HepG2 (cell line): ENCODE results near the gene VWA7. TPM values are rescaled to one million over a fixed set of nuclear protein-coding genes. Genes with fewer than 3 reads are reported as not detected.

Experiments used
- ATF7 ChIP-seq, 2 experiments: fragments of 450-650 bp in 1 of 2; sonication (generic) in 1 of 2; formaldehyde crosslinking in 1 of 2; IDR thresholded peaks; 2 replicates each; pipeline versions ENCODE4 v1.4.0 to v1.6.1; 2016 to 2020; ENCODE audit warnings: antibody characterized with exemption in 1 of 2, mild to moderate bottlenecking in 1 of 2, missing genetic modification reagents in 1 of 2
- FLYWCH1 ChIP-seq: sonication (generic); formaldehyde crosslinking; IDR thresholded peaks from 2 replicates; pipeline ENCODE4 v1.8.1; 2023; ENCODE audit warnings: mild to moderate bottlenecking, missing genetic modification reagents
- GATA4 ChIP-seq: sonication (generic); IDR thresholded peaks from 2 replicates; pipeline ENCODE4 v1.6.1; 2016; ENCODE audit warnings: antibody characterized with exemption, low read depth, borderline replicate concordance
- HNF4G ChIP-seq, 2 experiments: sonication (generic) in 1 of 2; formaldehyde crosslinking in 1 of 2; IDR thresholded peaks; 2 replicates each; pipeline versions ENCODE4 v1.4.0 to v1.6.1; 2011 to 2020; ENCODE audit warnings: borderline replicate concordance in 2 of 2, low read depth in 2 of 2, mild to moderate bottlenecking in 2 of 2, low read length in 1 of 2, missing genetic modification reagents in 1 of 2, moderate library complexity in 1 of 2
- RXRB ChIP-seq: IDR thresholded peaks from 2 replicates; pipeline ENCODE4 v1.6.1; 2016; ENCODE audit warnings: borderline replicate concordance, missing genetic modification reagents, missing compliant biosample characterization
- TCF12 ChIP-seq, 2 experiments: fragments of 450-650 bp in 1 of 2; sonication (generic) in 1 of 2; formaldehyde crosslinking in 1 of 2; IDR thresholded peaks; 2 replicates each; pipeline versions ENCODE4 v1.6.1 to v1.8.0; 2017 to 2022; ENCODE audit warnings: antibody characterized with exemption in 1 of 2, mild to moderate bottlenecking in 1 of 2, missing genetic modification reagents in 1 of 2, moderate library complexity in 1 of 2
- TGIF2 ChIP-seq: IDR thresholded peaks from 2 replicates; pipeline ENCODE4 v1.6.1; 2016; ENCODE audit warnings: control low read depth, missing compliant biosample characterization
- THAP11 ChIP-seq: IDR thresholded peaks from 2 replicates; pipeline ENCODE4 v1.6.1; 2016; ENCODE audit warnings: missing biosample characterization, missing genetic modification reagents
- ZNF124 ChIP-seq: sonication (generic); formaldehyde crosslinking; IDR thresholded peaks from 2 replicates; pipeline ENCODE4 v1.4.0; 2020; ENCODE audit warnings: missing genetic modification reagents
- ZNF350 ChIP-seq: sonication (generic); formaldehyde crosslinking; IDR thresholded peaks from 2 replicates; pipeline ENCODE4 v1.4.0; 2020; ENCODE audit warnings: mild to moderate bottlenecking, low read depth, missing genetic modification reagents, borderline replicate concordance
- ZNF614 ChIP-seq: IDR thresholded peaks from 2 replicates; pipeline ENCODE4 v1.6.1; 2018; ENCODE audit warnings: missing biosample characterization, missing genetic modification reagents, inconsistent platforms, borderline replicate concordance
- ZNF670 ChIP-seq: sonication (generic); formaldehyde crosslinking; IDR thresholded peaks from 2 replicates; pipeline ENCODE4 v1.8.0; 2022; ENCODE audit warnings: mild to moderate bottlenecking, missing genetic modification reagents, borderline replicate concordance
- ZNF841 ChIP-seq: sonication (generic); formaldehyde crosslinking; IDR thresholded peaks from 2 replicates; pipeline ENCODE4 v1.8.1; 2023; ENCODE audit warnings: missing genetic modification reagents, borderline replicate concordance
- polyA plus RNA-seq, 8 experiments: library from polyadenylated mRNA; depleted of rRNA in 3 of 8; stranded (reverse) in 7 of 8; unstranded in 1 of 8; fragments of >200 nt; fragmentation: Illumina TruSeq in 4 of 8; extraction: Trizol in 4 of 8; gene quantifications; 2 replicates each; pipeline versions ENCODE4 v1.2.1 to v1.2.3, GENCODE V29; 2011 to 2016; ENCODE audit warnings: low read depth in 4 of 8, missing spikeins in 1 of 8, mixed read lengths in 1 of 8; ENCODE audit not compliant: insufficient read depth in 1 of 8
- total RNA-seq, 5 experiments: library from RNA; depleted of rRNA; stranded (reverse); fragments of >200 nt; fragmentation: Illumina TruSeq; extraction: Trizol; gene quantifications; 2 replicates each; pipeline ENCODE4 v1.2.3, GENCODE V29; 2016; ENCODE audit warnings: low read depth in 1 of 5
- TF ChIP-seq, protein P1 (sequence below): sonication (generic); formaldehyde crosslinking; IDR thresholded peaks from 2 replicates; pipeline ENCODE4 v1.5.1; 2020; ENCODE audit warnings: missing genetic modification reagents, mild to moderate bottlenecking, borderline replicate concordance
- TF ChIP-seq, protein P2 (sequence below): sonication (generic); formaldehyde crosslinking; IDR thresholded peaks from 2 replicates; pipeline ENCODE4 v1.4.0; 2020; ENCODE audit warnings: missing genetic modification reagents
- TF ChIP-seq, protein P3 (sequence below): sonication (generic); formaldehyde crosslinking; IDR thresholded peaks from 2 replicates; pipeline ENCODE4 v1.4.0; 2020; ENCODE audit warnings: mild to moderate bottlenecking, missing genetic modification reagents
- TF ChIP-seq, protein P4 (sequence below): IDR thresholded peaks from 2 replicates; pipeline ENCODE4 v1.6.1; 2016; ENCODE audit warnings: low read depth
- TF ChIP-seq, protein P5 (sequence below): sonication (generic); formaldehyde crosslinking; IDR thresholded peaks from 2 replicates; pipeline ENCODE4 v1.4.0; 2020; ENCODE audit warnings: low read depth, mild to moderate bottlenecking, missing genetic modification reagents
- TF ChIP-seq, protein P6 (sequence below): sonication (generic); formaldehyde crosslinking; IDR thresholded peaks from 2 replicates; pipeline ENCODE4 v1.5.0; 2020; ENCODE audit warnings: mild to moderate bottlenecking, missing genetic modification reagents, moderate library complexity

VWA7 gene
- total and polyA plus RNA-seq, 2 of the 13 experiments (the other 11 are each of a cell fraction or from before 2014, with no cell fraction given) = 0.86 to 3.3 TPM

DNA sequence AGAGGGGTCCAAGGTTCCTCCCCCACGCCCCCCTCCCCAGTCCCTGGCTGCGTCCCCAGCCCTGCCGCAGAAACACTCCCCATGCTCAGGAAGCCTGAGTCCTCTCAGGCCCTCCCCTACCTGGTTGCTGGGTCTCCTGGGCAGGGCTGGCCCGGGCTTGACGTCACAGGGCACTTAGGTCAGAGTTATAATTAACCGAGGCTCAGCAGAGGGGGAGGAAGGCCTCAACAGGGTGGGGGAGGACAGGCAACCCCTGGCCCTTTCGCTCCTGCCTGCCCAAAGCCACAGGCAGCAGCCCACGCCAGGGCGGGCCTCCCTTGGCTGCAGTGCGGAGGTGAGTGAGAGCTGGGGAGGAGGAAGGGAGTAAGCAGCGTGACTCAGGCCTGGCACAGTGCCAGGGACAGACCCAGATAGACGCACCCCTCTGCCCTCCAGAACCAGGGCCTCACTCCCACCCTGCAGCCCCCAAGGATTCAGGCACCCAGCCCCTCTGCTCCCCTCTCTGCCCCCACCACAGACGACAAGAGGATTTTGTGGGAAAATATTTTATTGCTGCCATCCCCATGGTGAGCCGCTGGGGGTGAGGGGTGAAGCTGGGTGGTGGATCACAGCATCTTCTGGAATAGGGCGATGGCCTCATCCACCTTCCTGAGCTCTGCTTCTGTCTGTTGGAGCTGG, at the start of gene VWA7 (continued):
- TF ChIP-seq, protein P1, sequence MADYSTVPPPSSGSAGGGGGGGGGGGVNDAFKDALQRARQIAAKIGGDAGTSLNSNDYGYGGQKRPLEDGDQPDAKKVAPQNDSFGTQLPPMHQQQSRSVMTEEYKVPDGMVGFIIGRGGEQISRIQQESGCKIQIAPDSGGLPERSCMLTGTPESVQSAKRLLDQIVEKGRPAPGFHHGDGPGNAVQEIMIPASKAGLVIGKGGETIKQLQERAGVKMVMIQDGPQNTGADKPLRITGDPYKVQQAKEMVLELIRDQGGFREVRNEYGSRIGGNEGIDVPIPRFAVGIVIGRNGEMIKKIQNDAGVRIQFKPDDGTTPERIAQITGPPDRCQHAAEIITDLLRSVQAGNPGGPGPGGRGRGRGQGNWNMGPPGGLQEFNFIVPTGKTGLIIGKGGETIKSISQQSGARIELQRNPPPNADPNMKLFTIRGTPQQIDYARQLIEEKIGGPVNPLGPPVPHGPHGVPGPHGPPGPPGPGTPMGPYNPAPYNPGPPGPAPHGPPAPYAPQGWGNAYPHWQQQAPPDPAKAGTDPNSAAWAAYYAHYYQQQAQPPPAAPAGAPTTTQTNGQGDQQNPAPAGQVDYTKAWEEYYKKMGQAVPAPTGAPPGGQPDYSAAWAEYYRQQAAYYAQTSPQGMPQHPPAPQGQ (CRISPR knock-in tag) = no peak
- TF ChIP-seq, protein P2, sequence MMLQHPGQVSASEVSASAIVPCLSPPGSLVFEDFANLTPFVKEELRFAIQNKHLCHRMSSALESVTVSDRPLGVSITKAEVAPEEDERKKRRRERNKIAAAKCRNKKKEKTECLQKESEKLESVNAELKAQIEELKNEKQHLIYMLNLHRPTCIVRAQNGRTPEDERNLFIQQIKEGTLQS (CRISPR knock-in tag) = peak; percentile 80
- TF ChIP-seq, protein P3, sequence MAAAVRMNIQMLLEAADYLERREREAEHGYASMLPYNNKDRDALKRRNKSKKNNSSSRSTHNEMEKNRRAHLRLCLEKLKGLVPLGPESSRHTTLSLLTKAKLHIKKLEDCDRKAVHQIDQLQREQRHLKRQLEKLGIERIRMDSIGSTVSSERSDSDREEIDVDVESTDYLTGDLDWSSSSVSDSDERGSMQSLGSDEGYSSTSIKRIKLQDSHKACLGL (CRISPR knock-in tag) = 0 out of 2 replicates have a peak, but pooled peaks have one; percentile 34
- 0 out of 2 replicates have a peak, but pooled peaks have one; percentile 18 for TF ChIP-seq GATA4
- TF ChIP-seq ZNF670 (CRISPR knock-in tag) = peak; percentile 86
- TF ChIP-seq, protein P4, sequence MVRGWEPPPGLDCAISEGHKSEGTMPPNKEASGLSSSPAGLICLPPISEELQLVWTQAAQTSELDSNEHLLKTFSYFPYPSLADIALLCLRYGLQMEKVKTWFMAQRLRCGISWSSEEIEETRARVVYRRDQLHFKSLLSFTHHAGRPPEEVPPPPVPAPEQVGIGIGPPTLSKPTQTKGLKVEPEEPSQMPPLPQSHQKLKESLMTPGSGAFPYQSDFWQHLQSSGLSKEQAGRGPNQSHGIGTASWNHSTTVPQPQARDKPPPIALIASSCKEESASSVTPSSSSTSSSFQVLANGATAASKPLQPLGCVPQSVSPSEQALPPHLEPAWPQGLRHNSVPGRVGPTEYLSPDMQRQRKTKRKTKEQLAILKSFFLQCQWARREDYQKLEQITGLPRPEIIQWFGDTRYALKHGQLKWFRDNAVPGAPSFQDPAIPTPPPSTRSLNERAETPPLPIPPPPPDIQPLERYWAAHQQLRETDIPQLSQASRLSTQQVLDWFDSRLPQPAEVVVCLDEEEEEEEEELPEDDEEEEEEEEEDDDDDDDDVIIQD (CRISPR knock-in tag) = peak; percentile 70; the same call in 1 of the 2 replicates
- no peak for TF ChIP-seq FLYWCH1 (CRISPR knock-in tag)
- TF ChIP-seq TCF12 (IDR thresholded peaks at IDR 0.05) = no peak
- TF ChIP-seq TCF12 (CRISPR knock-in tag; IDR thresholded peaks at IDR 0.05) = 0 out of 2 replicates have a peak, but pooled peaks have one; percentile 64
- TF ChIP-seq, protein P5, sequence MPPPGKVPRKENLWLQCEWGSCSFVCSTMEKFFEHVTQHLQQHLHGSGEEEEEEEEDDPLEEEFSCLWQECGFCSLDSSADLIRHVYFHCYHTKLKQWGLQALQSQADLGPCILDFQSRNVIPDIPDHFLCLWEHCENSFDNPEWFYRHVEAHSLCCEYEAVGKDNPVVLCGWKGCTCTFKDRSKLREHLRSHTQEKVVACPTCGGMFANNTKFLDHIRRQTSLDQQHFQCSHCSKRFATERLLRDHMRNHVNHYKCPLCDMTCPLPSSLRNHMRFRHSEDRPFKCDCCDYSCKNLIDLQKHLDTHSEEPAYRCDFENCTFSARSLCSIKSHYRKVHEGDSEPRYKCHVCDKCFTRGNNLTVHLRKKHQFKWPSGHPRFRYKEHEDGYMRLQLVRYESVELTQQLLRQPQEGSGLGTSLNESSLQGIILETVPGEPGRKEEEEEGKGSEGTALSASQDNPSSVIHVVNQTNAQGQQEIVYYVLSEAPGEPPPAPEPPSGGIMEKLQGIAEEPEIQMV (CRISPR knock-in tag) = no peak
- TF ChIP-seq, protein P6, sequence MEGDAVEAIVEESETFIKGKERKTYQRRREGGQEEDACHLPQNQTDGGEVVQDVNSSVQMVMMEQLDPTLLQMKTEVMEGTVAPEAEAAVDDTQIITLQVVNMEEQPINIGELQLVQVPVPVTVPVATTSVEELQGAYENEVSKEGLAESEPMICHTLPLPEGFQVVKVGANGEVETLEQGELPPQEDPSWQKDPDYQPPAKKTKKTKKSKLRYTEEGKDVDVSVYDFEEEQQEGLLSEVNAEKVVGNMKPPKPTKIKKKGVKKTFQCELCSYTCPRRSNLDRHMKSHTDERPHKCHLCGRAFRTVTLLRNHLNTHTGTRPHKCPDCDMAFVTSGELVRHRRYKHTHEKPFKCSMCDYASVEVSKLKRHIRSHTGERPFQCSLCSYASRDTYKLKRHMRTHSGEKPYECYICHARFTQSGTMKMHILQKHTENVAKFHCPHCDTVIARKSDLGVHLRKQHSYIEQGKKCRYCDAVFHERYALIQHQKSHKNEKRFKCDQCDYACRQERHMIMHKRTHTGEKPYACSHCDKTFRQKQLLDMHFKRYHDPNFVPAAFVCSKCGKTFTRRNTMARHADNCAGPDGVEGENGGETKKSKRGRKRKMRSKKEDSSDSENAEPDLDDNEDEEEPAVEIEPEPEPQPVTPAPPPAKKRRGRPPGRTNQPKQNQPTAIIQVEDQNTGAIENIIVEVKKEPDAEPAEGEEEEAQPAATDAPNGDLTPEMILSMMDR (CRISPR knock-in tag) = peak; percentile 26
- TF ChIP-seq ATF7 (IDR thresholded peaks at IDR 0.05) = peak; percentile 16; the same call in 1 of the 2 replicates
- TF ChIP-seq ATF7 (CRISPR knock-in tag; IDR thresholded peaks at IDR 0.05) = no peak
- TF ChIP-seq ZNF841 = no peak
- TF ChIP-seq ZNF614 (CRISPR knock-in tag) = 0 out of 2 replicates have a peak, but pooled peaks have one; percentile 49
- peak; percentile 81; the same call in 1 of the 2 replicates for TF ChIP-seq RXRB
- TF ChIP-seq THAP11 (CRISPR knock-in tag) = peak; percentile 66
- 0 out of 2 replicates have a peak, but pooled peaks have one; percentile 50 for TF ChIP-seq ZNF124 (CRISPR knock-in tag)
- peak; percentile 14; the same call in 1 of the 2 replicates for TF ChIP-seq HNF4G (IDR thresholded peaks at IDR 0.05; ENCODE audit: borderline replicate concordance, low read depth, low read length)
- TF ChIP-seq HNF4G (CRISPR knock-in tag; IDR thresholded peaks at IDR 0.05; ENCODE audit: borderline replicate concordance, low read depth) = peak; percentile 60; the same call in 1 of the 2 replicates
- no peak; the same call in 1 of the 2 replicates for TF ChIP-seq TGIF2 (CRISPR knock-in tag)
- peak; percentile 75; the same call in 1 of the 2 replicates for TF ChIP-seq ZNF350 (CRISPR knock-in tag)
